Activated CD4-positive, alpha-beta T cell treated with anti-CD3 and anti-CD28 coated beads for 36 hours (primary cell): ENCODE measurements around the gene POLN. TPM values are rescaled to one million over a fixed set of nuclear protein-coding genes. Genes with fewer than 3 reads are reported as not detected.

Experiments used
- ATAC-seq: fragments of 200-7000 bp; cut with Tn5 transposase; one replicate; pipeline ENCODE4 v1.10.0; 2021; ENCODE audit warnings: mild to moderate bottlenecking, moderate library complexity
- CTCF ChIA-PET: fragments of 350-600 bp; sonication (Branson Sonifier 250); formaldehyde crosslinking; loops from one replicate; lab custom pipeline; 2021; ENCODE audit warnings: antibody characterized with exemption; lab: Charles Lee
- POLR2A ChIA-PET: fragments of 350-600 bp; sonication (Branson Sonifier 250); formaldehyde crosslinking; loops from one replicate; lab custom pipeline; 2021; ENCODE audit warnings: antibody characterized with exemption, inconsistent platforms; lab: Charles Lee
- DNase-seq: peaks from one replicate; pipeline ENCODE4 v3.0.0-alpha.2; 2020
- H3K27ac Mint-ChIP-seq: one replicate; pipeline ENCODE4 v1.8.0; 2021; ENCODE audit warnings: mixed read lengths
- H3K27me3 Mint-ChIP-seq: one replicate; pipeline ENCODE4 v1.8.0; 2021; ENCODE audit warnings: mixed read lengths
- H3K36me3 Mint-ChIP-seq: one replicate; pipeline ENCODE4 v1.8.0; 2021; ENCODE audit warnings: low read depth, mixed read lengths
- H3K4me1 Mint-ChIP-seq: one replicate; pipeline ENCODE4 v1.8.0; 2021; ENCODE audit warnings: mixed read lengths
- H3K4me3 Mint-ChIP-seq: one replicate; pipeline ENCODE4 v1.8.0; 2021; ENCODE audit warnings: mild to moderate bottlenecking, moderate library complexity, mixed read lengths
- H3K9me3 Mint-ChIP-seq: one replicate; pipeline ENCODE4 v1.8.0; 2021; ENCODE audit warnings: low read depth, mixed read lengths
- intact Hi-C, 2 experiments: fragments of 100-400 bp; cut with DNase I in 1 of 2; cut with micrococcal nuclease in 1 of 2; formaldehyde crosslinking; loops; one replicate each; pipeline versions ENCODE4 v1.14.2 to v1.15.1; 2022 to 2024; cut with DNase I, micrococcal nuclease
- total RNA-seq, 2 experiments: library from RNA; stranded (reverse); gene quantifications; one replicate each; pipeline ENCODE4 v1.2.3, GENCODE V29; 2021

Gene POLN
- total RNA-seq, 2 experiments from 2014 or later: 2.3 to 3.2 TPM

DNA sequence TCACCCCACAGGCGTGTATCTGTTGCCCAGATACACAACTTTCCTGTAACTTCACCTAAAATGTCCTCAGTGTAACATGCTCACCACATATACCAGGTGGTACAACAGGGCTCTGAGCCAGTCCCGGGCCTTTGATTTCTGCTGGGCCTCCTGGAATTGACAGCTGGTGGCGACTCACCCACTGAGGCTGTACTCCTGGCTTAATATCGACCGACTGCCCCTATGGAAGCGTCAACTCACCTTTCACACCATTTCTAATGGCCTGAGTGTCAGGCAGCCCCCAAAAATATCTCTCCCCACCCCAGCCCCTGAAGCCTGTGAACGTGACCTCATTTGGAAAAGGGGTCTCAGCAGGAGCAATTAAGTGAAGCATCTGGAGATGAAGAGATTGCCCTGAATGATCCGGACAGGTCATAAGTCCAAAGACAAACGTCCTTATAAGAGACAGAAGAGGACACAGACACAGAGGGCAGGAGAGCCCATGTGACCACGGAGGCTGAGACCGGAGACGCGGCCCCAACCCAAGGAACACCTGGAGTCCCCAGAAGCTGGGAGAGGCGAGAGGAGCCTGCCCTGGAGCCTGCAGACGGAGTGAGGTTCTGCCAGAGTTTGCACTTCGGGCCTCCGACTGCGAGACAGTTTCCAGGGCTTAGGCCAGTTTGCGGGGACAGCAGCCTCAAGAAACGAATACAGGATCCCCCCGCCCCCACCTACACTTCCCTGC is 32.6 kb upstream of the POLN start:
- H3K36me3 Mint-ChIP-seq: no peaks in the 10 kb centered on the region
- no peaks in the 10 kb centered on the region for H3K4me1 Mint-ChIP-seq
- H3K9me3 Mint-ChIP-seq: no peaks in the 10 kb centered on the region
- ChIA-PET CTCF (no interaction called here), POLR2A (no interaction called here)
- H3K4me3 Mint-ChIP-seq: no peak overlapping the region
- H3K27ac Mint-ChIP-seq: no peak overlapping the region
- H3K27me3 Mint-ChIP-seq: no peaks in the 10 kb centered on the region
- no peak for ATAC-seq
- DNase-seq: no peak
- intact Hi-C loops: no loop called here

DNA sequence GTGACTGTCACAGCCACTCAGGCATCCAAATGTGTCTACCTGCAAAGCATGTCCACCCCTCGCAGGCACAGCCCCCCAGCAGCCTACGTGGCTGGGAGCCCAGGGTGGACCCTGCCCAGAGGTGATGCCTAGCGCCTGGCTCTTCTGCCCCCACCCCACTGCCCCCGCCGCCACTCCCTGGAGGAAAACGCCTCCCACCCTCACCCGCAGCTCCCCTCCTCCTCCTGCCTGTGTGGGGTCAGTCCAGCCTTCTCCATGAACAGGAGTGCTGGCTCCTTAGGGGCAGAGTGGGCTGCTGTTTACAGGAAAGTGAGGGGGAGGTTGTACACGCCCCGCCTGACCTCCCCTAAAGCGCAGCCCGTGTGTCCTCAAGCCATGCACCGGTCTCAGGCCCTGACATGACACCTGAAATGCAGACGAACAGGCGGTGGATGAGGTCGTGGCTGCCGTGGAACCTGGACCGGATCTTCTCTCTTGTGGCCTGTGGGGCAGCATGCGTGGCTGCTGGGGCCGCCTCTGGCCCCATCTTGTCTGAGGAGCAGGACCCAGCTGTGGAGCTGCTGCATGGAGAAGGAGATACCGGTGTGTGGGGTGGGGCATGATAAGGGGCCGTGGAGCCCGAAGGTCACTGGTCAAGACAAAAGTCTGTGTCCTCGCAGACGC is 31.9 kb upstream of the POLN start:
- no peak for DNase-seq
- Mint-ChIP-seq H3K9me3 (no peaks in the 10 kb centered on the region), H3K27me3 (no peaks in the 10 kb centered on the region), H3K4me3 (no peak overlapping the region), H3K36me3 (no peaks in the 10 kb centered on the region), H3K27ac (no peak overlapping the region), H3K4me1 (no peaks in the 10 kb centered on the region)
- ATAC-seq: no peak
- POLR2A ChIA-PET: no interaction called here
- intact Hi-C loops: no loop called here
- CTCF ChIA-PET: no interaction called here

DNA sequence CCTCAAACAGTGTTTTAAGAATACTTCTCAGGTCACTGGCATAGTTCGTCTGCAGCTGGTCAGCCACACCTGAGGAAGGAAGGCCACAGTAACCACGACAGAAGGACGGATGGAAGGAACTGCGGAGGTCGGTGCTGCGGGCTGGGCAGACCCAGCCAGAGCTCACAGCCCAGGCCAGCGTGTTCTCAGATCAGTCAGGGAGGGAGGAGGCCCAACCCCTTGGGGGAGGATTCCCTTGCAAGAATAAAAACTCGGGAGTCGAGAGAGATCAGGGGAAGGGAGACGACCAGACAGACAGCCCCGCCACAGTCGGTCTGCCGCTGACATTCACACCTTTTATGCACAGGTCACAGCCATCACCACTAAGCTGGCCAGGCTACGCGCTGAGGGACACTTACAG is 31.3 kb upstream of the POLN start:
- ChIA-PET CTCF (no interaction called here), POLR2A (no interaction called here)
- Mint-ChIP-seq H3K27ac (no peak overlapping the region), H3K4me1 (no peaks in the 10 kb centered on the region), H3K36me3 (no peaks in the 10 kb centered on the region), H3K4me3 (no peak overlapping the region), H3K9me3 (no peaks in the 10 kb centered on the region), H3K27me3 (no peaks in the 10 kb centered on the region)
- intact Hi-C loops: no loop called here
- DNase-seq: no peak
- no peak for ATAC-seq

DNA sequence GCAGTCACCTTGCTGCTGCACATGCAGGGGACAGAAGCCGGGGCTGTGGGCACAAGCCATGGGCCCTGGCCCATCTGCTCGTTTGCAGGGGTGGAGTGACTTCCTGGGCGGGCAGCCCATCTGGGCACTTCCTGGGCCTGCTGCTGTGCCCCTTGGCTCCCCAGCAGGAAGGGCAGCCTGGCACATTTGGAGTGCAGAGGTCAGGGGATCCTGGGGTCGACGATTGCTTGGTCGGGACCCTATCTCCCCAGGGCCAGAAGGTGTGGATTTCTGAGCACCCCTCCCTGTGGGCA is 30.9 kb upstream of the POLN start:
- Mint-ChIP-seq H3K27ac (no peak overlapping the region), H3K4me1 (no peaks in the 10 kb centered on the region), H3K36me3 (no peaks in the 10 kb centered on the region), H3K9me3 (no peaks in the 10 kb centered on the region), H3K27me3 (no peaks in the 10 kb centered on the region), H3K4me3 (no peak overlapping the region)
- POLR2A ChIA-PET: no interaction called here
- intact Hi-C loops: no loop called here
- DNase-seq: no peak
- no peak for ATAC-seq
- CTCF ChIA-PET: interaction anchor here (0.6 kb wide), 1 partner anchor 9 kb away, joined by 4 read pairs; no protein-coding TSS in a partner anchor

DNA sequence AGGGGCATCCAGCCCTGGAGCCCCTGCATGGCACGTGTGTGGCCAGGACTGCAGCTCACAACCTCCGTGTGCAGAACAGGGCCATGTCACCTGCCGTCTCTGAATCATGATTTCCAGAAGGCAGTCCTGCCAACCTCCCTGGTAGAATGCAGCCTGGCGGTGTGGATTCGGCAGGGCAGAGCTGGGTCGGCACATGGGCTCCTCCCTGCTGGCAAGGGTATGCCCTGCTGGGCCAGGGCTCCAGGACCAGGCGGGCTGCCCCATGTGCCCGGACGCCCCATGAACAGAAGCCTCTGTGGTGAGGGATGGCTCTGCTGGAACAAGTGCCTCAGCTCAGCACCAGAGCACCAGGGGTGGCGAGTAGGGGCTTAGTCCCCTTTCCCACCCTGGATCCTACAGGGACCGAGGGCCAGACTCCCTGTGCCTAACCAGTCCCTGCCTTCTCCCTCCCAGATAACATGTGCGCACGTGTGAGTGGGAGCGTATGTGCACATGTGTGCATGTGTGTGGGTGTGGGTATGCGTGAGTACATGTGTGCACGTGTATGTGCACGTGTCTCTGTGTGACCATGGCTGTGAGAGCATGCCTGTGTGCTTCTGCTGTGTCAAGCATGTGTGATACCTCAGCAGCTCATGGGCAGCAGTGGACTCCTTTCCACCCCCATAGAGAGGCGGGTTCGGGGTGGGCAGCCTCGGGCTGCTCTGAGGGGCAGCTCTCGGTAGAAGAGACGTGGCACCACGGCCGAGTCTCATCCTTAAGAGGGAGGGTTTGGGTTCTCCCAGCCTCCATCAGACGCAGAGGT is 30.3 kb upstream of the POLN start:
- no peaks in the 10 kb centered on the region for H3K36me3 Mint-ChIP-seq
- H3K9me3 Mint-ChIP-seq: no peaks in the 10 kb centered on the region
- ChIA-PET POLR2A (no interaction called here), CTCF (interaction anchor here (0.6 kb wide), 1 partner anchor 9 kb away, joined by 4 read pairs; no protein-coding TSS in a partner anchor)
- no peak overlapping the region for H3K27ac Mint-ChIP-seq
- intact Hi-C loops: no loop called here
- H3K27me3 Mint-ChIP-seq: no peaks in the 10 kb centered on the region
- no peaks in the 10 kb centered on the region for H3K4me1 Mint-ChIP-seq
- H3K4me3 Mint-ChIP-seq: no peak overlapping the region
- DNase-seq (no peak), ATAC-seq (no peak)

DNA sequence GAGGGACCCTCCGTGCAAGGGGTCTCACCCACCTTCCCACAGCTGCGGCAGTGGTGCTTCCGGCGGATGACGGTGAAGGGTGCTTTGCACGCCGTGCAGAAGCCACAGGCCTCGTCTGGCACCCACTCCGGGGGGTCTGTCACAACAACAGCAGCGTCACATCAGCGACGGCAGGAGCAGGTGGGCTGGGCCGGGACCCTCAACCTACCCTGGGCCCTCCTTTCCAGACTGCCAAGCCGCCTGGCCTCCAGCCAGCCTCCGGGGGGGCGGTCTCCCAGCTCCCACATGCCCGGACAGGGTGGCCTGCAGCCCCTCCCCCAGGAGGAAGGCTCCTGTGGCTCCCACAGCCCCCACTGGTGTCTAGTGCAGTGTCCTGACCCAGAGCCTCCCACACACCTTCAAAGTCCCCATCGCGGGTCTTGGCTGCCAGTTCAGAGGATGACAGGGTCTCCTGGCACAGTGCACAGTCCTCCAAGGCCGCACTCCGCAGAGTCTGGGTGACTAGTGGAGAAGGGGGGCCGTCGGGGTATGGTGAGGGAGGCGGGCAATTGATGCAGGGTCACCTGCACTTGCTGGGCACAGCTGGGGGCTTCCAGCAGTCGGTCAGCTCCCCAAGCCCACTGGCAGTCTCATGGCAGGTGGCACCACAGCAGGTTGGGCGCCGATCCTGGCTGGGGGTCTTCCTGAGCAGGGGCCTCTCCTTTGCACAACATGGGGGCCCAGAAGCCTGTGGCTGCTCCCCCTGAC is 29.5 kb upstream of the POLN start:
- intact Hi-C loops: no loop called here
- no peak for DNase-seq
- H3K27ac Mint-ChIP-seq: no peak overlapping the region
- no peaks in the 10 kb centered on the region for H3K36me3 Mint-ChIP-seq
- ChIA-PET POLR2A (no interaction called here), CTCF (no interaction called here)
- no peak overlapping the region for H3K4me3 Mint-ChIP-seq
- H3K27me3 Mint-ChIP-seq: no peaks in the 10 kb centered on the region
- no peaks in the 10 kb centered on the region for H3K4me1 Mint-ChIP-seq
- no peak for ATAC-seq
- H3K9me3 Mint-ChIP-seq: no peaks in the 10 kb centered on the region

DNA sequence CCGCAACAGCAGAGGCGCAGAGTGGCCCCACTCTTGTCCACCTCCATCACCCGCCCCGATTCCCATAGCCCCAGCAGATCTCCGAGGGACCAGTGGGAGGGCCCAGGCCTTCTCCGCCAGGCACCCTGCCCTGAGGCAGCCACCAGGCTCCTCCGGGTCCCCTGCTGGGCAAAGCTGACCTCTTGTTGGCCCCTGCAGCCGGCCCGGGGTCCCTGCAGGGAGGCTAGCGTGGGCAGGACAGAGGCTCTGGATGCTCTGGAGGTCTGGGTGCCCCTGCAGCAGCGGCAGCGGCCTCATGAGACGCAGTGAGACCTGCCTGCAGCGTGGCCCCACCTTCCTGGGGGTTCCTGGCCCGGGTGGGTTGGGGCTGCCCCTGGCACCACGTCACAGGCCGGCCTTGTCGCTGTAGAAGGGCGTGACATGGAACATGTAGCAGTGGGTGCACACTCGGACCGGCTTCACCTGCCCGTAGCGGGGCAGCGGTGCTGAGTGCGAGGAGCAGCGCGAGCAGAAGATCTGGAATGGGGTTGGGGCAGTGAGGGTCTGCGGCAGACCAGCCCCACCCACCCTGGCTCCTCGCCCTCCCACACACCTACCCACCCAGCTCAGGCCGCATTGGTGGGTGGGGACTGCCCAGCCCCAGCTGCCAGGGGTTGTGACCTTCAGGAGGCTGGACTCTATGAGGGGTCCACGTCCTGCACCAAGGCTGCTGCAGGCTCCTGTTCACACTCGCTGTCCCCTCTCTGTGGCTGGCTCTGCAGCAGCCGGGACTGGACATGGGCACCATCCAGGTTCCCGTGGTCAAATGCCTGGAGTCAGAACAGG is 28.6 kb upstream of the POLN start:
- intact Hi-C loops: no loop called here
- ChIA-PET CTCF (no interaction called here), POLR2A (no interaction called here)
- H3K4me3 Mint-ChIP-seq: no peak overlapping the region
- ATAC-seq (no peak), DNase-seq (no peak)
- H3K27ac Mint-ChIP-seq: no peak overlapping the region
- no peaks in the 10 kb centered on the region for H3K4me1 Mint-ChIP-seq
- H3K36me3 Mint-ChIP-seq: no peaks in the 10 kb centered on the region
- H3K27me3 Mint-ChIP-seq: no peaks in the 10 kb centered on the region
- H3K9me3 Mint-ChIP-seq: no peaks in the 10 kb centered on the region

DNA sequence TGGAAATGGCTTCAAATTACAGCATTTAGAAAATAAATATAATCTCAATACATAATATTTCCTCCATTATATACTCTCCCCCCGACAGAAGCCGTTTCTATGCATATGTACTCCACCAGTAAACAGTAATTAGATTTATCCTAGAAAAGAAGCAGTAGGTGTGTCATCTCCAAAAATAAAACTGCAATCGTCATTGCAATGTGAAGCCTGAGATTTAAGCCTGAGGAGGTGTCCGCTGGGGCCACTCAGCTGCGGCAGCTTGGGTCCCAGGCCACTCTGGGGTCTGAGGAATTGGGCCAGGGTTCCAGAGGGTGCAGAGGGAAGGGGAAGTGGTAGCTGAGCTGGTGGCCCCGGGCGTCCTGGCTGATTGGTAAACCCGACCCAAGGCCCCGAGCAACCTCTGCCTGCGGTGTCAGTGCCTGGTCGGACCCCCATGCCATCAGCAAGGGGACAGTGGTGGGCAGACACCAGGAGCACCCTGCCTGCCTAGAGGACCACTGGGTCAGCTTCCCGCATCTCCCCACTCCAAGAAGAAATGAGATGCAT is 27.8 kb upstream of the POLN start:
- intact Hi-C loops: no loop called here
- DNase-seq (no peak), ATAC-seq (no peak)
- no peak overlapping the region for H3K27ac Mint-ChIP-seq
- no peak overlapping the region for H3K4me3 Mint-ChIP-seq
- CTCF ChIA-PET: no interaction called here
- POLR2A ChIA-PET: no interaction called here
- H3K9me3 Mint-ChIP-seq: no peaks in the 10 kb centered on the region
- H3K4me1 Mint-ChIP-seq: no peaks in the 10 kb centered on the region
- H3K36me3 Mint-ChIP-seq: no peaks in the 10 kb centered on the region
- no peaks in the 10 kb centered on the region for H3K27me3 Mint-ChIP-seq

DNA sequence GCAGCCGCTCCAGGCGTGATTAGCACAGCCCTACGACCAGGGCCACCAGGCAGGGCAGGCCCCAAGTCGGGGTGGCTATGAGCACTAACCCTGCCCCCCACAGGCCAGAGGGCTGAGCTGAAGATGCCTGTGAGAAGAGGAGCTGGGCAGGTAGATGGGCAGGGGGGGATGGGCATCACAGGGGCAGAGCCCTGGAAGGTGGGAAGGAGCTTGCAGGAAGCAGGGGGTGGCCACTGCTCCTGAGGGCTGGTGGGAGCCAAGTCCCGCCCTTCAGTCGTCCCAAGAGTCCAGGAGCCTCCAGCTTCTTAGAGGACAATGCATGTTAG is 27.2 kb upstream of the POLN start:
- intact Hi-C loops: no loop called here
- CTCF ChIA-PET: no interaction called here
- H3K9me3 Mint-ChIP-seq: no peaks in the 10 kb centered on the region
- no peak for DNase-seq
- no peaks in the 10 kb centered on the region for H3K36me3 Mint-ChIP-seq
- ATAC-seq: no peak
- H3K27me3 Mint-ChIP-seq: no peaks in the 10 kb centered on the region
- no peaks in the 10 kb centered on the region for H3K4me1 Mint-ChIP-seq
- POLR2A ChIA-PET: no interaction called here
- H3K4me3 Mint-ChIP-seq: no peak overlapping the region
- no peak overlapping the region for H3K27ac Mint-ChIP-seq

DNA sequence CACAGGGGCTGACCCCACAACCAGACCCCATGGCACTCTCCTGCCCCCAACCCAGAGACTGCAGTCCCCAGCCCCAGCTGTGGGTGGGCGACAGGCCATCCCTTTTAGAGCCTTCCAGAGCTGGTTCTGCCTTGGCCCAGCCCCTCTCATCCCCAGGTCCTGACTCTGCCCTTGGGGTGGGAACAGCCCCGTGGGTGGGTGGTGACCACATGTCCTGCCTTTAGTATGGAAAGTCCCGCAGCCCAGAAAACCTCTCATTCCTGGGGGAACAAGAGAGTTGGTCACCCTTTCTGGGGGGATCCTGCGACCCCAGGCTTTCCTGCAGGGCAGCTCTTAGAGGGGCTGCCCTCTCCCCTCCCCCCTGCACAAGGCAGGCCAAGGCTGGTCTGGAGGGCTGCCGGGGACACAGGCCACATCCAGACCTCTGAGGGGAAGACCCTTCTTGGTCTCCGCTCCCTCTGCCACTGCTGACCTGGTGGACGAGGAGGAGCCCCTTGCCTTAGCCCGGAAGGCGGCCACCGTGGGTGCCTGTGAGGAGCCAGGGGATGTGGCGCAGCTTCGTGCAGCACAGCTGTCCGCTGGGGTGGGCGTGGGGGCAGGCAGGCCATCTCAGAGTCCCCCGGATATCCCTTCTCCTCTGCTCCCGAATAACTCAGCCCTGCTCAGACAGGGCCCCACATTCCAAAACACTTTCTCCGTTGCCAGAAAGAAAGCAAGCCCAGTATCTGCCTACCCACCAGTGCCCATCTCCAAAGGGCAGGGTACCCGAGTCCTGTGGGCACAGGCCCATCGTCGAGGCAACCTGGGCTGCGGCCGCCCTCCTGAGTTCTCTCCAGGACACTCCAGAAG is 26.7 kb upstream of the POLN start:
- Mint-ChIP-seq H3K27me3 (no peaks in the 10 kb centered on the region), H3K4me3 (no peak overlapping the region), H3K36me3 (no peaks in the 10 kb centered on the region), H3K27ac (no peak overlapping the region), H3K4me1 (no peaks in the 10 kb centered on the region), H3K9me3 (no peaks in the 10 kb centered on the region)
- no peak for ATAC-seq
- ChIA-PET CTCF (interaction anchor here (0.6 to 0.7 kb wide), 2 partner anchors 315 to 355 kb away, joined by 3 to 6 read pairs; no protein-coding TSS in a partner anchor), POLR2A (no interaction called here)
- no peak for DNase-seq
- intact Hi-C loops: no loop called here
